K562 (cell line): Measurements from ENCODE around the gene HBQ1. TPM values are rescaled to one million over a fixed set of nuclear protein-coding genes. Genes with fewer than 3 reads are reported as not detected.
"Not testable (repeated sequence)": the region's sequence is repeated elsewhere in the genome, so short reads cannot be mapped to it uniquely, and the experiment has no call there.

ENCODE experiments used
- ATAC-seq: fragments of 200-7000 bp; cut with Tn5 transposase; 3 replicates; pipeline ENCODE4 v1.9.1; 2020; ENCODE audit warnings: moderate library complexity
- BruUV-seq: library from RNA; stranded (reverse); fragments of 400-500 nt; replicated peaks from 2 replicates; lab custom pipeline; 2021; lab: Mats Ljungman, UMichigan
- CTCF ChIA-PET: fragments of 300-600 bp; formaldehyde crosslinking; extraction: SDS; loops from one replicate; lab custom pipeline; 2021; ENCODE audit warnings: low intra/inter-chr PET ratio; lab: Yijun Ruan, JAX
- POLR2A ChIA-PET: fragments of 300-600, 350-650 bp; sonication (Branson Sonifier 250); formaldehyde crosslinking; extraction: SDS; loops from one replicate; lab custom pipeline; 2021; ENCODE audit warnings: antibody characterized with exemption, inconsistent platforms; lab: Yijun Ruan, JAX
- DNase-seq, 4 experiments: peaks; one replicate each; pipeline versions ENCODE4 v3.0.0 to v3.0.0-alpha.2; 2011 to 2018; ENCODE audit warnings: low spot score in 3 of 4, mixed read lengths in 3 of 4; ENCODE audit errors: extremely low read depth in 1 of 4
- FAIRE-seq: peaks from 2 replicates; lab custom pipeline; 2011; peaks lifted over from hg19 to GRCh38; lab: Jason Lieb, UNC
- H2AFZ ChIP-seq: 2 replicates; pipeline ENCODE4 v1.6.0; 2011; ENCODE audit warnings: low read depth, low read length, control low read depth, inconsistent platforms
- H3K27ac ChIP-seq: fragments of 200-600 bp; 3 replicates; pipeline ENCODE4 v1.8.0; 2011; ENCODE audit warnings: low read depth, mild to moderate bottlenecking, control low read depth, inconsistent platforms, low read length, moderate library complexity, mixed read lengths; ENCODE audit errors: extremely low read depth
- H3K27me3 ChIP-seq, 2 experiments: fragments of 300-600 bp in 1 of 2; 2 replicates in 1 of 2; 3 replicates in 1 of 2; pipeline versions ENCODE4 v1.6.0 to v1.8.0; 2011; ENCODE audit warnings: inconsistent platforms in 2 of 2, low read length in 2 of 2, mild to moderate bottlenecking in 1 of 2, mixed read lengths in 1 of 2, moderate library complexity in 1 of 2; ENCODE audit not compliant: control insufficient read depth in 2 of 2, insufficient read depth in 2 of 2
- H3K36me3 ChIP-seq: fragments of 300-600 bp; 3 replicates; pipeline ENCODE4 v1.8.0; 2011; ENCODE audit warnings: mild to moderate bottlenecking, low read length, inconsistent platforms; ENCODE audit not compliant: control insufficient read depth, insufficient read depth
- H3K4me1 ChIP-seq, 2 experiments: fragments of 200-600 bp in 1 of 2; replicated peaks in 1 of 2; 2 replicates in 1 of 2; 3 replicates in 1 of 2; pipeline versions ENCODE4 v1.5.1 to v1.8.0; 2011; ENCODE audit warnings: inconsistent platforms in 2 of 2, low read length in 2 of 2, mild to moderate bottlenecking in 1 of 2, mixed read lengths in 1 of 2, moderate library complexity in 1 of 2; ENCODE audit not compliant: control insufficient read depth in 2 of 2, insufficient read depth in 2 of 2
- H3K4me2 ChIP-seq: 2 replicates; pipeline ENCODE4 v1.6.1; 2011; ENCODE audit warnings: low read length, control low read depth, inconsistent platforms, mixed read lengths; ENCODE audit not compliant: insufficient read depth
- H3K4me3 ChIP-seq: fragments of 200-600 bp; sonication (generic), shearing (Covaris generic); 2 replicates; pipeline ENCODE4 v1.5.1; 2016; ENCODE audit warnings: control low read depth, inconsistent platforms
- H3K79me2 ChIP-seq: fragments of 200-600 bp; 3 replicates; pipeline ENCODE4 v1.8.0; 2011; ENCODE audit warnings: low read length, inconsistent platforms; ENCODE audit not compliant: control insufficient read depth, insufficient read depth
- H3K9ac ChIP-seq, 2 experiments: 2 replicates each; pipeline versions ENCODE4 v1.6.0 to v1.6.1; 2011; ENCODE audit warnings: low read depth in 2 of 2, low read length in 2 of 2, control low read depth in 1 of 2, inconsistent platforms in 1 of 2, mild to moderate bottlenecking in 1 of 2, mixed read lengths in 1 of 2; ENCODE audit not compliant: insufficient read depth in 1 of 2
- H3K9me1 ChIP-seq: one replicate; pipeline ENCODE4 v1.6.0; 2011; ENCODE audit warnings: inconsistent platforms, mild to moderate bottlenecking, low read length, moderate library complexity; ENCODE audit not compliant: control insufficient read depth, insufficient read depth
- H3K9me3 ChIP-seq: replicated peaks from 2 replicates; pipeline ENCODE4 v1.5.1; 2011; ENCODE audit warnings: low read depth, low read length, inconsistent platforms; ENCODE audit not compliant: control insufficient read depth, insufficient read depth
- H4K20me1 ChIP-seq: replicated peaks from 2 replicates; pipeline ENCODE4 v1.6.1; 2011; ENCODE audit warnings: low read length, inconsistent platforms, mixed read lengths; ENCODE audit not compliant: control insufficient read depth, insufficient read depth
- ESRRA ChIP-seq: fragments of 450-650 bp; IDR thresholded peaks from 2 replicates; pipeline ENCODE4 v1.6.1; 2014; ENCODE audit warnings: low read depth, mild to moderate bottlenecking, moderate library complexity, borderline replicate concordance
- SIN3A ChIP-seq, 2 experiments: fragments of 150-350 bp in 1 of 2; IDR thresholded peaks; 2 replicates each; pipeline ENCODE4 v1.6.1; 2011 to 2016; ENCODE audit warnings: borderline replicate concordance in 2 of 2, low read depth in 2 of 2, low read length in 2 of 2, mild to moderate bottlenecking in 2 of 2, moderate library complexity in 2 of 2; ENCODE audit not compliant: control insufficient read depth in 1 of 2
- TAF1 ChIP-seq: IDR thresholded peaks from 2 replicates; pipeline ENCODE4 v1.6.1; 2011; ENCODE audit warnings: mild to moderate bottlenecking, low read length, moderate library complexity; ENCODE audit not compliant: insufficient read depth, control insufficient read depth, severe bottlenecking; ENCODE audit errors: extremely low read depth
- ZNF274 ChIP-seq: IDR thresholded peaks from 2 replicates; pipeline ENCODE4 v1.6.1; 2011; ENCODE audit warnings: low read depth, mild to moderate bottlenecking, low read length, moderate library complexity, borderline replicate concordance
- ZNF324 ChIP-seq: fragments of 250-450 bp; sonication (Bioruptor Pico); IDR thresholded peaks from 2 replicates; pipeline ENCODE4 v1.4.0; 2020; ENCODE audit warnings: mild to moderate bottlenecking
- WGBS: fragments of 100-300 bp; shearing (Covaris generic); methylation state at CpG from one replicate; pipeline ENCODE4 v1.1.6; 2016; ENCODE audit warnings: low coverage, mixed read lengths; ENCODE audit not compliant: insufficient coverage; ENCODE audit errors: missing lambda C conversion rate; 5-methylcytosine and 5-hydroxymethylcytosine counted together
- in situ Hi-C: fragments of 300-500 bp; cut with MboI; formaldehyde crosslinking; loops from 4 replicates; pipeline ENCODE4 v1.15.0; 2018; ENCODE audit warnings: inconsistent platforms, mixed read lengths
- intact Hi-C: fragments of 100-400 bp; cut with micrococcal nuclease; formaldehyde crosslinking; loops from 2 replicates; pipeline ENCODE4 v1.14.2; 2022
- polyA plus RNA-seq, 8 experiments: library from polyadenylated mRNA; depleted of rRNA in 4 of 8; stranded (reverse) in 5 of 8; unstranded in 3 of 8; fragments of >200 nt; fragmentation: Nextera tagmentation in 2 of 8; fragmentation: Illumina TruSeq in 1 of 8; extraction: Ambion mirVana in 2 of 8; extraction: Trizol in 1 of 8; gene quantifications; 2 replicates each; pipeline versions ENCODE4 v1.2.1 to v1.2.3, GENCODE V29; 2011 to 2014; ENCODE audit warnings: inconsistent platforms in 1 of 8, missing spikeins in 1 of 8
- total RNA-seq, 7 experiments: library from RNA; depleted of rRNA in 6 of 7; stranded (reverse); fragments of >200 nt in 6 of 7; fragmentation: Illumina TruSeq in 2 of 7; extraction: Trizol in 2 of 7; gene quantifications; 2 replicates each; pipeline versions ENCODE4 v1.2.1 to v1.2.3, GENCODE V29; 2011 to 2021; ENCODE audit warnings: low replicate concordance in 1 of 7

Gene HBQ1
- total and polyA plus RNA-seq, 9 of the 15 experiments (the other 6 are each of a cell fraction or from before 2014, with no cell fraction given), result 2.3 to 190 (median 19.8) TPM

- no peak overlapping the region for H2AFZ ChIP-seq
- peak overlapping the region in 1 of 2 experiments; percentile 14; a peak in 1 of 4 replicates for H3K9ac ChIP-seq
- H3K27me3 ChIP-seq, result no peaks in the 10 kb centered on the region
- BruUV-seq, result no TSS peak
- CTCF ChIA-PET, result no interaction called here
- ATAC-seq, result no peak
- in situ Hi-C loops (no loop called here), intact Hi-C loops (no loop called here)
- no peak overlapping the region for H3K4me3 ChIP-seq
- peaks cover 0 to 44% of the 10 kb centered on the region in 2 experiments; a peak in 4 of 5 replicates for H3K4me1 ChIP-seq
- H4K20me1 ChIP-seq, result no peaks in the 10 kb centered on the region
- no peak for FAIRE-seq
- 49% methylated on average over 17 of the region's 18 CpGs for WGBS
- POLR2A ChIA-PET, result no interaction called here
- no peak overlapping the region for H3K4me2 ChIP-seq
- H3K36me3 ChIP-seq, result no peaks in the 10 kb centered on the region
- DNase-seq, result no peak
- H3K9me3 ChIP-seq, result no peaks in the 10 kb centered on the region
- no peak for TF ChIP-seq TAF1
- no peak overlapping the region for H3K27ac ChIP-seq
- no peaks in the 10 kb centered on the region for H3K79me2 ChIP-seq
- no peaks in the 10 kb centered on the region for H3K9me1 ChIP-seq
These were observed 19.5 kb upstream of the HBQ1 start for GRCh38 chr16:160691-161190.

- ChIA-PET POLR2A (interaction anchor here (0.6 kb wide), 1 partner anchor 11 kb away, joined by 4 read pairs; no protein-coding TSS in a partner anchor), CTCF (no interaction called here)
- intact Hi-C loops, result no loop called here
These were observed 17.8 kb upstream of the HBQ1 start for GRCh38 chr16:162271-162991.

DNA sequence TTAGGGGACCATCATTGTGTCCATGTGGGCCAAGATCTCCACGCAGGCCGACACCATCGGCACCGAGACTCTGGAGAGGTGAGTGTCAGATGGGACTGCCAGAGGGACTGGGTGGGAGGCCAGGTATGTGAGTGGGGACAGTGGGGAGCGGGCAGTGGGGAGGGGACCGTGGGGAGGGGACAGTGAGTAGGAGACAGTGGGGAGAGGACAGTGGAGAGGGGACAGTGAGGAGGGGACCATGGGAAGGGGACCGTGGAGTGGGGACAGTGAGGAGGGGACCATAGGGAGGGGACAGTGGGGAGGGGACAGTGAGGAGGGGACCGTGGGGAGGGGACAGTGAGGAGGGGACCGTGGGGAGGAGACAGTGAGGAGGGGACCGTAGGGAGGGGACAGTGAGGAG lies 17.1 kb upstream of the HBQ1 start:
- H3K4me2 ChIP-seq, H2AFZ ChIP-seq, ATAC-seq, H3K9ac ChIP-seq, H3K27me3 ChIP-seq, H3K79me2 ChIP-seq, BruUV-seq, H3K36me3 ChIP-seq, H3K27ac ChIP-seq, FAIRE-seq, H3K4me3 ChIP-seq, H4K20me1 ChIP-seq, H3K9me3 ChIP-seq, H3K9me1 ChIP-seq, DNase-seq, intact Hi-C loops, CTCF ChIA-PET, in situ Hi-C loops: not testable (repeated sequence)
- WGBS, result 91% methylated on average over 4 of the region's 10 CpGs
- POLR2A ChIA-PET, result interaction anchor here (0.6 kb wide), 1 partner anchor 12 kb away, joined by 4 read pairs; no protein-coding TSS in a partner anchor
- H3K4me1 ChIP-seq, result peaks cover 3 to 66% of the 10 kb centered on the region in 2 experiments; a peak in 4 of 5 replicates

More at GRCh38 chr16:162271-162991, 17.8 kb upstream of the HBQ1 start:
- Histone ChIP-seq H3K4me2 (no peak overlapping the region), H4K20me1 (no peaks in the 10 kb centered on the region), H3K27me3 (no peaks in the 10 kb centered on the region), H3K36me3 (no peaks in the 10 kb centered on the region), H3K79me2 (no peaks in the 10 kb centered on the region), H3K9me3 (no peaks in the 10 kb centered on the region), H3K9ac (peak overlapping the region in 1 of 2 experiments; percentile 53; a peak in 1 of 4 replicates), H2AFZ (no peak overlapping the region), H3K9me1 (no peaks in the 10 kb centered on the region), H3K27ac (no peak overlapping the region), H3K4me1 (peaks cover 2 to 59% of the 10 kb centered on the region in 2 experiments; a peak in 4 of 5 replicates), H3K4me3 (no peak overlapping the region)
- DNase-seq (no peak), FAIRE-seq (no peak), ATAC-seq (no peak)
- in situ Hi-C loops, result no loop called here
- TF ChIP-seq ZNF274 (no peak), ZNF324 (CRISPR knock-in tag) (no peak), ESRRA (peak; percentile 61; the same call in 1 of the 2 replicates), SIN3A (IDR thresholded peaks at IDR 0.05; ENCODE audit: borderline replicate concordance in 2 of 2, control insufficient read depth in 1 of 2, low read depth in 2 of 2, low read length in 2 of 2) (no peak)
- BruUV-seq, result no TSS peak
- 74% methylated on average over 13 of the region's 13 CpGs for WGBS
